AML-193 (cell line): Measurements from ENCODE around the gene CMTR1.

Experiments used
- DNase-seq, 2 experiments: peaks; one replicate each; lab custom pipeline; 2025; lab: John Stamatoyannopoulos, UW

The CMTR1 gene

DNA sequence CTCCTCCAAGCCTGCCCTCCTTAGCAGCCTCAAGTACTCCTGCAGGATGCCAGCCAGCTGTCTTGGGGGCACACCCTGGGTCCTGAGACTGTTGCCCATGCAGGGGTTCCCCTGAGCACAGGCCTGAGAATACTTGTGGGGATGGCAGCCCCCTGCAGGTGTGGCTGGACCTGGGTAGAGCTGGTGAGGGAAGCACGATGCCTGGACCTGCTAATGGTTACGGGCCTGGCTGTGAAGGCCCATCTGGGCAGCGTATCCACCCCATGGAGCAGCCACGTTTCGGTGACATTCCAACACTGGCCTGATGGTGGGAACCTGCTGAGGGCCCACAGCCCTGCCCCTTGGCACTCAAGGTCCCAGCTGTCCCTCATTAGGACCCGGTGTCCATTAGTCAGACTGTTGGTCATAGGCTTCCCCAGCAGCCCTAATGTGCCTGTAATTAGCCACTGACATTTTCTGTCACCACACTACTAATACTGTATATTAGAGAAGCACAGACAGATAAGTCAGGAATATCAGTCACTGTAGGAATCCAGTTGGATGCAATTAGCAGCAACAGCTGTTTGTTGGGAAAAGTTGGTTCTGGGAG, 46.3 kb downstream of the CMTR1 start:
- DNase-seq = no peak

DNA sequence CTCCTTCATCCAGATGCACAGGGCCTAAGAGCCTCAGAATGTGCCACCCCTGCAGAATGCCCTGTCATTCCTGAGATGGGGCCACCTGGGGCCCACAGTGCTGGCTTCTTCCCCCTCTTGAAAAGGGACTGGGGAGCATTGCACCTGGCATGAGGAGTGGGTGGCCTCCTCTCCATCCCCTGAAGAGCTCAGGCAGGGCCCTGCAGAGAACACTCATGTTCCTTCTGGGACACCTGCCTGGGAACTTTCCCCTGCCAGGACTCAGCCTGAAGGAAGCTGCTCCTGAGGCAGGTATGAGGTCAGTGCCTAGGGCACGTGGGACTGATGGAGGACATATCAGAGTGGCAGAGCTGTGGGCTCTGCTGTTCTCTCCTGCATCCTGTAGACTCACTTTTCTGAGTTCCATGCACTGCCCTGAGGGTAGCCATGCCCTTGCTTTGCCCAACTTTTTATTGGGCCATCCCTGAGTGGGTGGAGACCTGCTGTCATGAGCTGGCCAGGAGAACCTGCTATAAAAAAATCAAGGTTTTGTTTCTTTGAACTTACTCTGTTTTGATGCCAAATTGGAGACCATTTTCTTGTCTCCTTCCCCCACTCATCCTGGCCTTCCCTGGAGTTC, 47.2 kb downstream of the CMTR1 start:
- no peak for DNase-seq

DNA sequence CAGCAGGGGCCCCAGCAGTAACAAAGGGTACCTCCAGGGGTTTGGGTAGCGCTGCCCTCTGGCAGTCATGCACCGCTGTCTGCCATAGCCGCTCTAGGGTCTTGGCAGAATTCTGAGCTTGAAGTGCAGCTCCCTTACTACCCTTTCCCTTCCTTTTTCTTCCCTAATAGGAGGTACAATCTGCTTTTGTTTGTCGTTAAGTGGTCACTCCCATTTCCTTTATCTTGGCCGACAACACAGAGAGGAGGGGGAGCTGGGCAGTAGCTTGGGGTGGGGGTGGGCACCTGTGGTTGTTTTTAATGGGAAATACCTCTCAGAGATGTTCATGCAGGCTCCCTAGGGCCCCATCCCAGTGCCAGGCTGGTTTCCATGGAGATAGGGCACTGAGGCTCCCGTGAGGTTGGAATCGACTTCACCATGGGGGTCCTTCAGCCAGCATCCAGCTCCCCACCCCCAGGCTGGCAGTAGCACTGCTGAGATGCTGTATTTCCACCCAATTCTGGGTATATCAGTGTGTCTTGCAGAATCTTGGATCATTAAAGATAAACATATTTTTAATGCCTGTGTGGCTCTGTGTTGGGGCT, 48.0 kb downstream of the CMTR1 start:
- DNase-seq = no peak

DNA sequence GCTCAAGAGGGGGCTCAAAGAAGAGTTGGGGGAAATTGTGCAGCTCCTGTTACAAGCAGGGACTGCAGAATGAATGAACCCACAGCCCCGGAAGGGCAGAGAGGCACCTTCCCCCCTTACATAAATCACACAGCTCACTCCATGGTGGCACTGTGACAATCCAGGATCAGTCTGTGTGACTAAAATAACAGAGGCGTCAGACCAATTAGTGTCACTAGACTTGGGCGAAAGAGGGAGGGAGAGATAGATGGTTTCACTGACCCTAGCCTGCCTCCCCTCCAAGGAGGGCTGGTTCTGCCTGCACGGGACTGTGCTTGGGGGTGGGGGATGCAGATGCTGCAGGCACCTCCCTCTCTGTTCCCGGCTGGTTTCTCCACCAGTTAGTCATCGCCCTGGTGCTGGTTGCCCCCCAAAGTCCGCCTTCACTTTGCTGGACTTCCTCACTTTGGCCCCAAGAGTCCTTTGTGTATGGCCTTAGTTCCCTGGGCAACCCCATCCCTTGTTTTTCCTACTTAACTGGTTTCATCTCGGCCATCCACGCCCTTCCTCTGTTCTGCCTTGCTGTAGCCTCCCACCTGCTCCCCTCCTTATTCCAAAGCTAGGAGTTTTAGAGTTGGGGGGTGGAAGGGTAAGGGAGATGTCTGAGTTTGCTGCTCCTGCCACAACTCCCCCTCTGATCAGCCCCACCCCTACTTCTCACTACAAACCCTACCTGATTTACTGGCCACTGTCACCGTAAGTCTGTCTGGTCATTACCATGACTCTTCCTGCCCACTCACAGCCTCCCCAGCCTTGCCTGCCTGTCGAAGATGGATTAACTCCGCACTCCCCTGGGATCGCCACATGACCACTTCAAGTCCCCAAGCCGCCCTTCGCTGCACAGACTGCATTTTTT, 48.9 kb downstream of the CMTR1 start:
- DNase-seq = no peak

DNA sequence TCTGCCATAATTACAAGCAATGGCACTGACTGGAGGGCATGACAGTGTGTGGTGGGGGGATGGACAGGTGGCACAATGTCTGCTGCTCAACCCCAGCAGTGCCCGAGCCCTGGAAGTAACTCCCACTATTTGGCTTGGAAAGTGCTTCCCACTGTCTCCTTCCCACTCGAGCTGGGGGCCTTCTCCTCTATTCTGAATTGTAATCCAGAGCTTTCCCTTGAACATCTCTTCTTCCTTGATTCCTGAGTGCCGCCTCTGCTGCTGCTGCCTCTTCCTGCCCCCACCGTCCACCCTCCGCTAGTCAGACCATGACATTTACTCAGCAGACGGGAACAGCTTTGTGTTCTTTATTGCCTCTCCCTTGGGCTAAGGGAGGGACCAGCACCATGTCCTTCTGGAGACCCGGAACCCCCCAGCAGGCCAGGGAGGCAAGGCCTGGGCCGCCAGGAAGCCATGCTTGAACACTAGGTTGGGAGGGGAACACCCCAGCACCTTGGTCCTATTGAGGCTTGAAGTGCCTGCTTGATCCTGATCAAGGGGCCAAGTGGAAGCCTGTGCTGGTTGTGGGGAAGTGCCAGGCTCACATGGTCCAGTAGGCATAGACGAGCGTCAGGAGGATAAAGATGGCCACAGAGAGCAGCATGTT, 49.7 kb downstream of the CMTR1 start:
- DNase-seq = no peak

DNA sequence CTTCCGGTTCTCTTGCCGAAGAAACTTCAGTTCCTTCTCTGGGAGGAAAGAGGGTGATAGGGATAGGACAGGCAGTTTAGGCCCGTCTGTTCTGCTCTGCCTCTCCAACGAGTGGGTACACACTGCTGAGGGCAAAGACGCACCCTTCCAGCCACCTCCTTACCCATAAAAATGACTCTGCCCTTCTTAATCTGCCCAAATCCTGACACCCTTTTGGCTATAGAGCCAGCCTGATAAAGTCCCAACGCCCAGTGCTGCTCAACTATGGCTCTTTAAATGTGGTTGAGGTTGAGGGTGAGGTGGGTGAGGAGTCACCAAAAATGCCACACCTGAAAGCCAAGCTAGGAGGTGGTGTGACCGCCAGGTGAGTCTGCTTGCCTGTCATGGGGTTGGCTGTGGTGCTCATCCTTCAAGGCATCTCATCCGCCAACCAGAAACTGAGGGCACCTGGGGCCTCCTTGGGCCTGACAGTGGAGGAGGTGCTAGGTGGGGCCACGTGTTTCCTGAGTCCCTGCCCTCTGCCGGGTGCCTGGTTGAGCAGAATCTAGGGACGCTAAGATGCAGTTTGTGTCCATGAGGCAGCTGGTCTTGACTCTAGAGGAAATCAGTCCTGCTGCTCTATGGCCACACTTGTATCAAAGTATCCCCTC, 50.4 kb downstream of the CMTR1 start:
- no peak for DNase-seq

DNA sequence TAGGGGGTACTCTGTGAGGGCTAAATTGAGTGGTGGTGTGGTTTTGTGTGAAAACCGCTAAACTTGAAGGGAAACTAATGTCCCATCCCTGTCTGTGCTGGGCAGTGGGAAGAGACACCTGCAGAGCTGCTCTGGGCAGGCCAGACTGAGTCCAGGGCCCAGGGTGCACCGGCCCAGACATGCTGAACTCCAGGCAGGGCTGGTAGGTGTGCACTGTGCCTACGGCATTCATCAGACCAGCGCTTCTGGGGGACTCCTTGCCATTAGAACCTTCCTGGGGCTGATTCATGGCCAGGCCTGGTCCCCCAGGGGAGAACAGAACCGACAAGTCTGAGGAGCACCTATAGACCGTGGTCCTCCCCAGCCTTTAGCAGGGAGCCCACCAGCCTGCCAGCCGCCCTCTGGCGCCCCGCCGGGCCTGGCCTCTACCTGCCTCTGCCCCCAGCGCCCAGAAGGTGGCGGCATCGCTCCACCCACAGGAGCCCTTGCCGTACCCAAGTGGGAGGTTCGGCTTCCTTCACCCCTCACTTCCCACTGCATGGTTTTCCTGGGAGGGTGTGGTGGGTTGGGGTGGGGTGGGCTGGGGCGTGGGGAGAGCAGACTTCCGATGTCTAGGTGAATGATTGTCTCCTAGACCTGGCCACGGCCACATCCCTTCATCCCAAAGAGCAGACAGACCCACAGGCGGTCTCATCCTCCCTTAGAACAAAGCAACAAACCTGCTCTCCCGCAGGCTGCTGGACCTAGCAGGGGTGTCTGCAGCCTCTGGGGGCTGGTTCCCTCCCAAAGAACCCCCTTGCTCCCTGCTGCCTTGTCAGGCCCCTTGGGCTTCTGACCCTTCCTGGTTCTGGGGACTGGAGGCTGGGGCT, 51.1 kb downstream of the CMTR1 start:
- DNase-seq = peak; percentile 20 to 29

DNA sequence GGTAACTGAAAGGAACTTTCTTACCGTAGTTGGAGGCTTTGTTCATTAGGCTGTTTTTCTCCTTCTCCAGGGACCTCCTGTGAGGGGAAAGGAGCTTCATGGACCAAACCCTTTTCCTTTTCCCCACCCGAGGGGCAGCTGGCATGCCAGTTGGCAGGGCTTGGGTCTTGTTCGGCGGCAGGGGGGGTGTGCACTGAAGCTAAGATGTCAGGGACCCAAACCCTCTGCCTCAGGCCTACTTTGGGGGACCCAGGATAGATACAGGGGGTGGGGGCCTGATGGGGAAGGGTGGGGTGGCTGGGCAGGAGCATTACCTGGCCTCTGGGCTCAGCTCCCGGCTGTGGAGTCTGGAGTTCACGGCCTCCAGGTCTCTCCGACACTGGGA, 51.8 kb downstream of the CMTR1 start:
- DNase-seq = no peak

DNA sequence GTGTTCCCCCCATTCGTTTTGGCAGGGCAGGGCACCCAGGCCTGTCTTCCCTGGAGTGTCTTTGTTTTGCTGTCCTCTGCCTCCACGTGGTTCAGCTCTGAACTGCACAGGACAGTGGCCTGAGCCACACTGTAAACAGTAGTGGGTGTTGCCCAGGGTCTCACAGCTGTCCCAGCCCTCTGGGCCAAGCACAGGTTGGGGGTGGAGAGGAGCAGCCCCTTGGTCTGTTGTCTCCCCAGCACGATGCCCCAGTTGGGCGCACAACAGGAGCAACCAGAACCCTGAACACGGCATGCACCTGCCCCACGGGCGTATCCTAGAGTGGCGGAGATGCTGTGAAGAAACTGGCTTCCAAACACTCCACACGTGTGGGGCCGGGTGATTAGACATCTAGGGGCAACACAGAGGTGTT, 52.3 kb downstream of the CMTR1 start:
- DNase-seq = no peak

DNA sequence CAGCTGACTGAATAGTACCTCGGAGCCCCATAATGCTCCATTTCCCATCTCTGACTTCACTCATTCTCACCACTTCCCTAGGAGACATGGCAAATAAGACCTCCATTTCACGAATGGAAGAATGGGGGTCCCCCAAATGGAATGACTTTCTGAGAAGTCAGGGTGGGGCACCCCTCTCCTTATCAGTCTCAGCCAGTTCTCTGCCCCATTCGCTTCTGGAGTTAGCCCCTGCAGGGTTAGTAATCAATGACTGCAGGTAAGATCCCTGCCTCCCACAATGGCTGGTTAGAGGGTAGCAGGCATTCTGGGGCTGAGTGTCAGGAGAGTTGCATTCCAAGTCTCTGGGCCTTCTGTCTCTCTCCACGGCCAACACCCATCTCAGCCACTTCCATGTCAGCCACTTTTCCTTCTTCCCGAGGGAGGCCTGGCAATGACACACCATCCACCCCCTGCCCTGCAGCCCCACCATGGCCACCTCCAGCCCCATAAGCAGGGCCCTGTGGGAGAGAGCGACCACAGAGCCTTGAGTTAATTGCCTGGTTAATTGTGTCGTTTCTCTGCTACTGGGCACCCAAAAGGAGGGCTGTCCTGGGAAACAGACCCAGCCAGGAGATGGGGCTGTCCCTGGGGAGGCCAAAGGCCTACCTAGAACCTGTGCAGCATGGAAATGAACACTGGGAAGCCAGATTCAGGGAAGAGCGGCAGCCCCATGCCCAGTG, 53.3 kb downstream of the CMTR1 start:
- DNase-seq = no peak

DNA sequence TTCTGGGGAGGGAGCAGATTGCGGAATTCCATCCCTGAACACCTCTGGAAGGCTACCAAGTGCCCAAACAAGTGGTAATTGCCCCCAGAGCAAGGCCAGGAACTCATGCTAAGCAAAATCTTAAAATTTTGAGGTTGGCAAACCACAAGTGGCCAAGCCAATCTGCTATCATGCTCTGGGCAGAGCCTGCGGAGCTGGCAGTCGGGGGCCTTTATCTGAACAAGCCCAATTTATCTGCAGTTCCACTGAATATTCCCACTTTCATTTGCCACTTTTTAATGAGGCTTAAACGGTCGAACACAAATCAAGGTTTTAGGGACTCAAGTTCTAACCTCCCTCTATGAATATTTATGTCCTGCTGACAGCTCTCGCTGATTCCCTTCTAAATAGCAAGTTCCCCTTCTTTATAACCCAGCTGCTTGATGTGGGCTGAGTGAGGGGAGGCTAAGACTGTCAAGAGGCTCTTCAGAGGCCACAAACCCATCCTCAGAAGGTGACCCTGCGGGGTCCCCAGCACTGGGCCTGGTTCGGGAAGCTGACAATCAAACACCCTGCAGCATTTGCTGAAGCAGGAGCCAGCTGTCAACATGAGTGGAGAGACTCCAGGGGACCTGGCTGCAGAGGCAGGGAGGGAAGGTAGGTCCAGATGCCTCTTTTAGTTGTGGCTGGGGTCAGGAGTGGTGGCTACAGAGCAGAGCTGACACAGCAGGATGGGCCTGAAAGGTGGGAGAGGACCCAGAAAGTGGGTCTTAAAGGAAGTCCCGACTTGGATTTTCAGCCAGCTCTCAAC, 54.8 kb downstream of the CMTR1 start:
- DNase-seq = no peak

DNA sequence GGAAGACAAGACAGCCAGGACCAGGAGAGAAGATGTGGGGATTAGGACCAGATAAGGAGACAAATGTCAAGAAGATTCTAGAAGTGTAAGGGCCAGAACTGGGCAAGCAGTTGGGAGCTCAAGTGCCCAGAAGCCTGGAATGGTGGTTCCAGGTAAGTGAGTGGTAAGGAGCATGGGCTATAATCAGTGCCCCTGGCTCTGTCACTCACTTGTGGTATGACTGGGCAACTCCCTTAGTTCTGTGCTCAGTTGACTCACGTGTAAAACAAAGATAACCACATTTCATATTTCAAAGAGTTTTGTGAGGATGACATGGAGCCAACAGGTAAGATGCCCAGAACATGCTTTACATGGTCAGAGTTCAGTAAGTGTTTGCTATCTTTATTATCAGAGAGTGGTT, 55.5 kb downstream of the CMTR1 start:
- no peak for DNase-seq

DNA sequence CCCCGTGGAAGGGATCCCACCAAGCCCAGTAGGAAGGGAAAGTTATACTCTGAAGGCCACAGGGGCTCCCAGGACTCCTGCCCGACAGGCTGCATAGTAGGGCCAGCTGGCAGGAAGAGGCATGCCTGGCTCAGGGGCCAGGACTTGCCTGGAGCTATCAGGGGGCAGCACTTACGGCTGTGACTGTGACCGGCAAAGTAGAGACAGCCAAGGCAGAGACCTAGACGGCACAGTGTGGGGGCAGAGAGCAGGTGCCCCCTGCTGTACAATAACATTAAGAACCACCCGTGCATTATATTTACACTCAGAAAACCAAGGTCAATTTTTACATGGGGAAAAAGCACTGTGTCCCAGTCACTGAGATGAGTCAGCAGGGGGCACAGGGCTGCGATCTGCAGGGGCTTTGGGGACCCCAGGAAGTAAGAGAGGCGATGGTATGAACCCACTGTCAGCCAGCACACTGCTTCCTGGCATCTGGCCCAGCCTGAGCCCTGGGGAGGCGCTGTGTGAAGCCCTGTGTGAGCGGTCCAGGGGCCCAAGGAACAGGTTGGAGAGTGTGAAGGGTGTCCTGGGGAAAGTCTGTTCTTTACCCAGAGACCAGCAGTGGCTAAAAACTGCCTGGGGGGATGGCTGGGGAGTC, 56.8 kb downstream of the CMTR1 start:
- DNase-seq = no peak

DNA sequence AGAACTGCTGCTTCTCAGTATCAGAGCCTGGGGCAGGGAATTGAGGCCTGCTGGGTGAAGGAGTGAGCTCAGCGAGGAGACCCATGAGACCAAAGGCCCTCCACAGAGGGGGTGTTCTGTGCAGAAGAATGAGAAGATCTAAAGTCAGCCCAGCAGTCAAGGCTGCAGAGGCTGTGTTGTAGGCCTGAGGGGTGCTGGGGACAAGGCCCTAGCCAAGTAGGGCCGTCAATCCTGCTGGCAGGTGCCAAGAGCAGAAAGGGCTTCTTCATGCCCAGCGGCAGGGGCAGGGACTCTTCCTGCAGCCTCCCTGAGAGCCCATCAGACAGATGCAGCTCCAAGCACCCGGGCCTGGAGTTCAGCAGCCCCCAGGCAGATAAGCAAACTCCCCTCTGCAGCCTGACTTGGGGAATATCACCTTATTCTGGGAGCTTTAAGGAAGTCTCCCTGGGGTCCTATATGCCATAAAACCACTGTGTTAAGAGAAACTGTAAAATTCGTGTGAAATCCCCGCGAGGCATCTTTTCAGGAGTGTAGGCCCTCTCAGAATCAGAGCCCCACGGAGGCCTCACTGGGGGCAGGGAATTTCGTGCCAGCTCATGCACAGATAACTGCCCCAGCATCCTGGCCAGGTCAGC, 57.6 kb downstream of the CMTR1 start:
- no peak for DNase-seq

DNA sequence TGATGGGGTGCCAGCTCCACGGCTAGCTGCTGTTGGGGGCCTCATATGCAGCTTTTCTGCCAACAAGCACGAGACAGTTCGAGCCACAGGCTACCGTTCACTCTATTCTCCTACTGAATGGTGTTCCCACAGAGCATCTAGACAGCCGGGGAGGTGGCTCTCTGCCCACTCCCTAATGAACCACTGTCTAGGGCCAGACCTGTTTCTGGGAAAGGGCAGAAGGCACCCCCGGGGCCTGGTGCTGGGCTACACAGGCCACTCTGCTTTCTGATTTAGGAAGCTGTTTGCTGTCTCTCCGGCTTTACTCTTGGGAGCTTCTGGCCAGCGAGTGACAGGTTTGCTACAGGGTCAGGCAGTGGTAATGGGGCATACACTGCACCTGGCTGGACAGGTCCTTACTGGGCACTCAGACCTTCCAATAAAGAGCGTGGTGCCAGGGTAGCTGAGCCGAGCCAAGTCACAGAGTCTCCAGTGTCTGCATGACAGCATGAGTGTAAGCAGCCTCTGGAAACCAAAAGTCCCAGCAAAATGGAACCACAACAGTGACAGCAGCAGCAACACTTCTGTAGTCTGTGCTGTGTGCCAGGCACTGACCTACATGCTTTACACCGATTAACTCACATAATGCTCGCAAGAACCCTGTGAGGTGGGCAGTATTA, 58.3 kb downstream of the CMTR1 start:
- no peak for DNase-seq

DNA sequence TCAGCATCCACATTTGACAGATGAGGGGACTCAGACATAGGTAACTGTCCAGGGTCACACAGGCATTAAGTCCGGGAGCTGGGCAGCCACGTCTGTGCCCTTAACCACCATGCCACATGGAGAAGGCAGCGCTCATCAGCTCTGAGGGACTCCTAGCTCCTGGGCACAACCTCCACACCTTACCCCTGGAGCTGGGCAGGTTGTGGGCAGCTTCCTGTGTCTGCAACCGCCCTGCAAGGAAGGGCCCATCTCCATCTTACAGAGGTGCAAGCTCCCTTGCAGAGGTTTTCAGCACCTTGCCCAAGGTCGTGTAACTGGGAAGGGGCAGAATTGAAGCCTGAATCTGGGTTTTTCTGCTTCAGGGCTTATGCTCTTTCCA, 58.8 kb downstream of the CMTR1 start:
- DNase-seq = no peak

DNA sequence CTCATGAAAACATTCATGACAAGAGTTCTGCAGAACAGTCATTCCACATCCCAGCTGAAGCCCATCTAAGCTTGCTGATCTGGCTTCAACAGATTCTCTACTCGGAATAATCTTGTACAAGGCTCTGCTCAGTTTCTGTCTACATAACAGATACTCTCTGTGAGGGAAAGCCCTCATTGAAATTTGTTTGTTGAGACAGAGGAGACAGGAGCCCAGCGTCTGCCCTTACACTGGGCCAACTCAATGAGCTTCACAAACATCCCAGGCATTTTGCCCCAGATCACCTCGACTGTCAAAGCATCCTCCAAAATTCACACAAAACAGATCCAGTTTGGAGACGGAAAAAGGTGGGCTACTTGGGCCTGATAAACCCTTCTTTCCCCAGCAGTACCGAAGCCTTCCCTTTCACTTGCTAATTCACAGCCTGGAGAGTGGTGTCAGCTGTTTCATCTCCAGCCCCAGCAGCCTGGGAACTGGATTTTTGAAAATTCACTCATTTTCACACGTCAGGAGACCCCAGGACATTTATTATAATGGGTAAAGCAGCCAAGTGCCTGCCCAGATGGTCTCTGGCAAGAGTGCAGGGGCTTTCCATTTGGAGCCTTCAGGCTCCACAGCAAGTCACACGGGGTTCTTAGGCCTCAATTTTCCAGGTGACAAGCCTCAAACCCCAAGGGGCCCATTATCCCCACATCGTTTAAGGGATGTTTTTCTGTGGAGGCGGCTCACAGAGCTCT, 59.4 kb downstream of the CMTR1 start:
- DNase-seq = no peak
